ENCODE data around the gene KCNC2. TPM values are rescaled to one million over a fixed set of nuclear protein-coding genes. Genes with fewer than 3 reads are reported as not detected.

The KCNC2 gene
- polyA plus RNA-seq, 1 donor from 2014 or later: 7.4 TPM

DNA sequence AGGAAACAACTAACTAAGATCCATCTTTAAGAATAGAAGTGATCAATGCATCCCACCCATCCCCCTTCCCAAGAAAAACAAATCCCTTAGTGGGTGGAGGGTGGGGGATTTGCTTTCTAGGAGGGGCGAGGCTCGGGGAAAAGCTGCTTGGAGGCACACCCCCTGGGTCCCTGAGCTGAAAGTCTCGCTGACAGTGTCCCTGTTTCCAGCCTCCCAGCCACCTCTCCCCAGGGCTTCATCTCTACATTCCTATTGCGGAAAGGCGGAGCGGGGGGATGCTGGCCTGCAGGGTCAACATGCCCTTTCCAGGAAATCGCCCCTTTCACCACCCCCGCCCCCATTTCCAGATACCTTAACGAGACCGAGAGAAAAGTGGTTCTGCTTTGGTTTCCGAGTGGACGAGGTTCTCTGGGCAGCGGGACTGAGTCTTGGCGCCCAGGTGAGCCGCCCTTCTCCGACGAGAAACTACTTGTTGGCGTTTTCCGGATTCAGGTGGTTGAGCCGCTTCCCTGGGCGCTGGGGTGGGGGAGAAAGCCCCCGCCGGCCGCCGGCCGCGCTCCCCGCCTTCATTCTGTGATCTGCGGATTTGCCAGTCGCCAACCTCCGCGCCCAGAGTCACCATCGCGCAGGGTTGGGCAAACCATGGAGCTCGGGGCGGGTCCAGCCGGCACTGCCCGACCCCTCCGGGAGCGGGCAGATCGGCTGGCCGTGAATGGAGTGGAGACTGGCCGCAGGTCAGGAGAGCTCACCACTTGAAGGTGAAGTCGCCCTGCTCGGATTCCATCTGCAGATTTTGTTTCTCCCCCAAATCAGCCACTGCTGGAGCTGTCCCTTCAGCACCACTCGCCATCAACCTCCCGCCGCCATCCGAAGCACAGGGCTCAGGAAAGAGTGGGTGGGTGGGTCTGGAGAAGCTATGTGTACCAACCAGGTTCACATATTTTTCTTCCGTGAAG lies 505 bp downstream of the KCNC2 start:
- no peak overlapping the region for H3K27ac ChIP-seq (ENCODE audit: low read length)
- H3K4me3 ChIP-seq (ENCODE audit: low read length): peak overlapping the region; percentile 78
- H4K20me1 ChIP-seq (ENCODE audit: insufficient read depth): no peaks in the 10 kb centered on the region
- H3K27me3 ChIP-seq (ENCODE audit: insufficient read depth, low read depth, low read length): peaks cover 45% of the 10 kb centered on the region
- H3K9me2 ChIP-seq (ENCODE audit: insufficient read depth, low read length): no peaks in the 10 kb centered on the region
- peak overlapping the region; percentile 56 for H3K9ac ChIP-seq (ENCODE audit: low read length)
- no peaks in the 10 kb centered on the region for H3K79me2 ChIP-seq (replicated peaks; ENCODE audit: insufficient read depth, low read length)
- no peaks in the 10 kb centered on the region for H3K36me3 ChIP-seq (ENCODE audit: insufficient read depth, low read length)
- TF ChIP-seq SMC3 (conservative IDR thresholded peaks at IDR 0.05; ENCODE audit: poor library complexity) (no peak), POLR2AphosphoS5 (IDR thresholded peaks at IDR 0.05) (no peak), EZH2 (IDR thresholded peaks at IDR 0.05; ENCODE audit: borderline replicate concordance, insufficient read depth, low read length, poor library complexity, severe bottlenecking) (no peak), EP300 (conservative IDR thresholded peaks at IDR 0.05; ENCODE audit: poor library complexity, severe bottlenecking) (no peak), MXI1 (conservative IDR thresholded peaks at IDR 0.05; ENCODE audit: poor library complexity, severe bottlenecking) (no peak), TAF1 (IDR thresholded peaks at IDR 0.05; ENCODE audit: low read depth) (no peak), RAD21 (conservative IDR thresholded peaks at IDR 0.05) (peak; percentile 35)
- TF ChIP-seq, protein P1, sequence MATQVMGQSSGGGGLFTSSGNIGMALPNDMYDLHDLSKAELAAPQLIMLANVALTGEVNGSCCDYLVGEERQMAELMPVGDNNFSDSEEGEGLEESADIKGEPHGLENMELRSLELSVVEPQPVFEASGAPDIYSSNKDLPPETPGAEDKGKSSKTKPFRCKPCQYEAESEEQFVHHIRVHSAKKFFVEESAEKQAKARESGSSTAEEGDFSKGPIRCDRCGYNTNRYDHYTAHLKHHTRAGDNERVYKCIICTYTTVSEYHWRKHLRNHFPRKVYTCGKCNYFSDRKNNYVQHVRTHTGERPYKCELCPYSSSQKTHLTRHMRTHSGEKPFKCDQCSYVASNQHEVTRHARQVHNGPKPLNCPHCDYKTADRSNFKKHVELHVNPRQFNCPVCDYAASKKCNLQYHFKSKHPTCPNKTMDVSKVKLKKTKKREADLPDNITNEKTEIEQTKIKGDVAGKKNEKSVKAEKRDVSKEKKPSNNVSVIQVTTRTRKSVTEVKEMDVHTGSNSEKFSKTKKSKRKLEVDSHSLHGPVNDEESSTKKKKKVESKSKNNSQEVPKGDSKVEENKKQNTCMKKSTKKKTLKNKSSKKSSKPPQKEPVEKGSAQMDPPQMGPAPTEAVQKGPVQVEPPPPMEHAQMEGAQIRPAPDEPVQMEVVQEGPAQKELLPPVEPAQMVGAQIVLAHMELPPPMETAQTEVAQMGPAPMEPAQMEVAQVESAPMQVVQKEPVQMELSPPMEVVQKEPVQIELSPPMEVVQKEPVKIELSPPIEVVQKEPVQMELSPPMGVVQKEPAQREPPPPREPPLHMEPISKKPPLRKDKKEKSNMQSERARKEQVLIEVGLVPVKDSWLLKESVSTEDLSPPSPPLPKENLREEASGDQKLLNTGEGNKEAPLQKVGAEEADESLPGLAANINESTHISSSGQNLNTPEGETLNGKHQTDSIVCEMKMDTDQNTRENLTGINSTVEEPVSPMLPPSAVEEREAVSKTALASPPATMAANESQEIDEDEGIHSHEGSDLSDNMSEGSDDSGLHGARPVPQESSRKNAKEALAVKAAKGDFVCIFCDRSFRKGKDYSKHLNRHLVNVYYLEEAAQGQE (IDR thresholded peaks at IDR 0.05; ENCODE audit: borderline replicate concordance): peak; percentile 70
- TF ChIP-seq, protein P2, sequence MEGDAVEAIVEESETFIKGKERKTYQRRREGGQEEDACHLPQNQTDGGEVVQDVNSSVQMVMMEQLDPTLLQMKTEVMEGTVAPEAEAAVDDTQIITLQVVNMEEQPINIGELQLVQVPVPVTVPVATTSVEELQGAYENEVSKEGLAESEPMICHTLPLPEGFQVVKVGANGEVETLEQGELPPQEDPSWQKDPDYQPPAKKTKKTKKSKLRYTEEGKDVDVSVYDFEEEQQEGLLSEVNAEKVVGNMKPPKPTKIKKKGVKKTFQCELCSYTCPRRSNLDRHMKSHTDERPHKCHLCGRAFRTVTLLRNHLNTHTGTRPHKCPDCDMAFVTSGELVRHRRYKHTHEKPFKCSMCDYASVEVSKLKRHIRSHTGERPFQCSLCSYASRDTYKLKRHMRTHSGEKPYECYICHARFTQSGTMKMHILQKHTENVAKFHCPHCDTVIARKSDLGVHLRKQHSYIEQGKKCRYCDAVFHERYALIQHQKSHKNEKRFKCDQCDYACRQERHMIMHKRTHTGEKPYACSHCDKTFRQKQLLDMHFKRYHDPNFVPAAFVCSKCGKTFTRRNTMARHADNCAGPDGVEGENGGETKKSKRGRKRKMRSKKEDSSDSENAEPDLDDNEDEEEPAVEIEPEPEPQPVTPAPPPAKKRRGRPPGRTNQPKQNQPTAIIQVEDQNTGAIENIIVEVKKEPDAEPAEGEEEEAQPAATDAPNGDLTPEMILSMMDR (IDR thresholded peaks at IDR 0.05; ENCODE audit: poor library complexity, severe bottlenecking): no peak
- peak overlapping the region; percentile 30 for H2AFZ ChIP-seq (ENCODE audit: low read depth, low read length)
- no peaks in the 10 kb centered on the region for H3K9me3 ChIP-seq (ENCODE audit: low read length)
- no peaks in the 10 kb centered on the region for H3F3A ChIP-seq (ENCODE audit: insufficient read depth, low read length, poor library complexity, severe bottlenecking)
- H3K4me2 ChIP-seq (ENCODE audit: low read length): peak overlapping the region; percentile 53

DNA sequence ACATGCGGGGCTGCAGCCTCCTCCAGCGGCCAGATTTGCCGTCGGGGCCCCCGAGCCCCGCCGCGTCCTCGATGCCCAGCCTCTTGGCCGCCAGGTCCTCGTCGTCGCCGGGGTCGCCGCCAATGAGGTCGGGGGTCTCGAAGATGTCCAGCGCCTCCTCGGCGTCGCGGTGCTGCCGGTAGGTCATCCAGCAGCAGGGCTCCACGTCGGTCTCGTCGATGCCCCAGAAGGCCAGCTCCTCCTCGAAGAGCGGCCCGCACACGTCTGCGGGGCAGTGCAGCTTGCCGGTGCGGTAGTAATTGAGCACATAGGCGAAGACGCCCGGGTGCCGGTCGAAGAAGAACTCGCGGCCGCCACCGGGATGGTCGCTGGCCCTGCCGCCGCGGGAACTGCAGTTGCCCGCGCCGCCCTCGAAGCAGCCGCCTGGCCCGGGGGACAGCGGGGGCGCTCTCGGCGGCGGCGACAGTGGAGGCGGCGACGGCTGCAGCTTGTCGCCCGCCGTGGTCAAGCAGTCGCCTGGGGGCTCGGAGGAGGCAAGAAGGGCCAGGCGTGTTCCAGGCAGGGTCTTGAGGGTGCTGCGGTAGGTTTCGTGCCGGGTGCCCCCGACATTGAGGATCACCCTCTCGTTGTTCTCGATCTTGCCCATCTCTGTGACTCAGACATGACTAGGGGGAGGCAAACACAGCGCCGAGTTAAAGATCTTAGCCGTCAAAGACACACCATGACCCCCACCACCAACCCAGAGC lies 2.1 kb downstream of the KCNC2 start:
- Histone ChIP-seq H3K4me2 (ENCODE audit: low read length) (no peak overlapping the region), H3K27me3 (ENCODE audit: insufficient read depth, low read depth, low read length) (peaks cover 45% of the 10 kb centered on the region), H3K9me2 (ENCODE audit: insufficient read depth, low read length) (no peaks in the 10 kb centered on the region), H2AFZ (ENCODE audit: low read depth, low read length) (no peak overlapping the region), H3K9me3 (ENCODE audit: low read length) (no peaks in the 10 kb centered on the region), H3K9ac (ENCODE audit: low read length) (no peak overlapping the region), H3K27ac (ENCODE audit: low read length) (no peak overlapping the region), H4K20me1 (ENCODE audit: insufficient read depth) (no peaks in the 10 kb centered on the region), H3K36me3 (ENCODE audit: insufficient read depth, low read length) (no peaks in the 10 kb centered on the region), H3F3A (ENCODE audit: insufficient read depth, low read length, poor library complexity, severe bottlenecking) (no peaks in the 10 kb centered on the region), H3K4me3 (ENCODE audit: low read length) (peak overlapping the region; percentile 78), H3K79me2 (replicated peaks; ENCODE audit: insufficient read depth, low read length) (no peaks in the 10 kb centered on the region)
- no peak for TF ChIP-seq RAD21 (conservative IDR thresholded peaks at IDR 0.05)
- TF ChIP-seq EP300 (conservative IDR thresholded peaks at IDR 0.05; ENCODE audit: poor library complexity, severe bottlenecking): no peak
- TF ChIP-seq, protein P2 (IDR thresholded peaks at IDR 0.05; ENCODE audit: poor library complexity, severe bottlenecking): no peak
- no peak for TF ChIP-seq EZH2 (IDR thresholded peaks at IDR 0.05; ENCODE audit: borderline replicate concordance, insufficient read depth, low read length, poor library complexity, severe bottlenecking)
